HFFc6 (cell line): ENCODE data around the gene CD96. TPM values are rescaled to one million over a fixed set of nuclear protein-coding genes. Genes with fewer than 3 reads are reported as not detected.

ENCODE experiments used
- DNase-seq: peaks from one replicate; pipeline ENCODE4 v3.0.0-alpha.2; 2018
- H3K27ac Mint-ChIP-seq: 2 replicates; pipeline ENCODE4 v1.8.0; 2020; ENCODE audit warnings: mild to moderate bottlenecking, mixed read lengths
- H3K27me3 Mint-ChIP-seq: 2 replicates; pipeline ENCODE4 v1.8.0; 2021; ENCODE audit warnings: mild to moderate bottlenecking, moderate library complexity, mixed read lengths; ENCODE audit not compliant: insufficient read depth
- H3K36me3 Mint-ChIP-seq: 2 replicates; pipeline ENCODE4 v1.8.0; 2021; ENCODE audit warnings: low read depth, mixed read lengths
- H3K4me1 Mint-ChIP-seq: 2 replicates; pipeline ENCODE4 v1.8.0; 2020; ENCODE audit warnings: low read depth, mixed read lengths
- H3K4me3 Mint-ChIP-seq: 2 replicates; pipeline ENCODE4 v1.8.0; 2020; ENCODE audit warnings: mild to moderate bottlenecking, moderate library complexity, mixed read lengths
- H3K9me3 Mint-ChIP-seq: 2 replicates; pipeline ENCODE4 v1.8.0; 2020; ENCODE audit warnings: mild to moderate bottlenecking, mixed read lengths
- CTCF ChIP-seq: fragments of 200-600 bp; sonication (generic); IDR thresholded peaks from 2 replicates; pipeline ENCODE4 v1.5.0; 2021; ENCODE audit warnings: antibody characterized with exemption, mild to moderate bottlenecking
- total RNA-seq, 6 experiments: library from RNA; stranded (reverse); fragmentation: NEBNext Ultra II Directional; extraction: Animal tissue kit (Norgen Biotek cat#: 25700); gene quantifications; 2 replicates in 1 of 6; 3 replicates in 5 of 6; pipeline ENCODE4 v1.2.3, GENCODE V29; 2021

The CD96 gene
- total RNA-seq, 6 experiments from 2014 or later = not detected

DNA sequence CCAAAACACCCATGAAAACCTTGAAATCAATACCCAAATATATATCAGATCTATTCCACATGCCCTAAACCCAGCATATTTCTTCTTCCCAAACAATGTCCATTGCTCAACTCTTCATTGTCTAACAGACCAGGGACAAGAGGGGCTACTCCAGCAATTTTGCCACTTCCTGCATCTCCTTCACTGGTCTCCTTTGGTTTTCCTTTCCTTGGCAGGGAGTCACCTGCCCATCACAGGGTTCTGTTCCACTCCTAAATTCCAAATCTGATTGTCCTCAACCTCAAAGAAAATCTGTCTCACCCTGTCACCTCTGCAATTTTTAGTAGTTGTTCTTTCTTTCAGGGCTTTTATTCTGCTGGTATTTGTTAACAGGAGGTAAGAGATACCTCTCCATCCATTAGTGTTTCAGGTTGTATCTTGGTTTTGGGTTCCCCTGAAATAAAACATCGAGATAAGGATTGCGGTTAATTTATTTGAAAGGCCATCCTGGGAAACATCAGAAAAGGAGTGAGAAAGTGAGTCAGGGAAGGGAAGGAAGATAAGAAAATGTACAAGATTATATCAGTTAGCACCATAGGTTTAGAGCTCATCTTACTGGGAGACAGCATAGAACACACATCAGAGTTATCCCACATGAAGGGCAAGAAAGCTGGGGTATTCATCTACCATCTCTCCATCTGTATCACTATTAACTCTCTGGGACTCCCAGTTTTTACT lies 39.6 kb downstream of the CD96 start:
- Mint-ChIP-seq H3K36me3 (peaks cover 14% of the 10 kb centered on the region), H3K27ac (peak overlapping the region; percentile 99)

DNA sequence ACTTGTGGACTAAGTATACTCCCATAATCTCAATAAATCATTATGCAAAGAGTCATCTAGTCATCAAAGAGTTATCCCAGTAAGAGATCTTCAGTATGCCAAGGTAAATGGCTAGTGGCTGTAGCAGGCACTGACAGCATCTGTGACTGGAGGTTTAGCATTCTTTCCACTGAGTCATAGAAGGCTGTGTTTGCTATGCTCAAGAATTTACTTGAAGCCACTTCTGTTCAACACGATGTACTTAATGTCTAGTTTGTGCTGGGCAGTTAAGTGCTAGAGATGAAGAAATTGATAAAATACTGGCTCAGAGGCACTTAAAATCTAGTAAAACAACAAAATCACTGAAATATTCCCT lies 40.1 kb downstream of the CD96 start:
- H3K36me3 Mint-ChIP-seq = peaks cover 18% of the 10 kb centered on the region
- no peaks in the 10 kb centered on the region; the same call in 1 of the 2 replicates for H3K9me3 Mint-ChIP-seq

More for the DNA sequence above, 39.6 kb downstream of the CD96 start:
- H3K4me3 Mint-ChIP-seq = peak overlapping the region; percentile 18
- DNase-seq = no peak
- H3K27me3 Mint-ChIP-seq = no peaks in the 10 kb centered on the region; the same call in none of the 2 replicates
- TF ChIP-seq CTCF = no peak
- peaks cover 85% of the 10 kb centered on the region for H3K4me1 Mint-ChIP-seq
- H3K9me3 Mint-ChIP-seq = no peaks in the 10 kb centered on the region; the same call in 1 of the 2 replicates

DNA sequence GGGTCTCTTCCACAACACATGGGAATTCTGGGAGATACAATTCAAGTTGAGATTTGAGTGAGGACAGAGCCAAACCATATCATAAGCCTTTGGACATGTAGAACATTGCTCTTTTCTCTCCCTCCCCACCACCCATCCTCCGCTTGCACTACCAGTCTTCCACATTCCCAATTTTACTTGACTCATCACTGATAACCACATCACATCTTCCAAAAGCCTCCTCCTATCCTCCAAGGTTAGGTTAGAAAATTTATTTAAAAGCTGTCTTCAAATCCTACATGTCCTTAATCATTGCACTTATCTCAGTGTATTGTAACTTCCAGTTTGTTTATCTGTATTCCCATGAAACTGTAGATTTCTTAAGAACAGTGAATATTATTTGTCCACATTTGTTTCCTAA lies 42.7 kb downstream of the CD96 start:
- no peak for DNase-seq
- Mint-ChIP-seq H3K4me1 (peaks cover 88% of the 10 kb centered on the region), H3K27me3 (no peaks in the 10 kb centered on the region; the same call in none of the 2 replicates)

More for the DNA sequence above, 40.1 kb downstream of the CD96 start:
- H3K4me1 Mint-ChIP-seq = peaks cover 90% of the 10 kb centered on the region
- TF ChIP-seq CTCF = no peak
- no peaks in the 10 kb centered on the region; the same call in none of the 2 replicates for H3K27me3 Mint-ChIP-seq
- peak overlapping the region; percentile 99 for H3K27ac Mint-ChIP-seq
- H3K4me3 Mint-ChIP-seq = peak overlapping the region; percentile 67; the same call in 1 of the 2 replicates
- DNase-seq = peak; percentile 97

GRCh38 chr3:111585217-111585616 lies 43.2 kb downstream of the CD96 start:
- Mint-ChIP-seq H3K9me3 (no peaks in the 10 kb centered on the region; the same call in none of the 2 replicates), H3K4me3 (no peak overlapping the region), H3K36me3 (peaks cover 28% of the 10 kb centered on the region), H3K27me3 (no peaks in the 10 kb centered on the region; the same call in none of the 2 replicates), H3K4me1 (peaks cover 88% of the 10 kb centered on the region), H3K27ac (no peak overlapping the region)
- no peak for DNase-seq
- TF ChIP-seq CTCF = no peak

More for the DNA sequence above, 42.7 kb downstream of the CD96 start:
- Mint-ChIP-seq H3K27ac (no peak overlapping the region), H3K36me3 (peaks cover 28% of the 10 kb centered on the region), H3K9me3 (no peaks in the 10 kb centered on the region; the same call in none of the 2 replicates), H3K4me3 (peak overlapping the region; percentile 18; the same call in 1 of the 2 replicates)
- TF ChIP-seq CTCF = no peak

DNA sequence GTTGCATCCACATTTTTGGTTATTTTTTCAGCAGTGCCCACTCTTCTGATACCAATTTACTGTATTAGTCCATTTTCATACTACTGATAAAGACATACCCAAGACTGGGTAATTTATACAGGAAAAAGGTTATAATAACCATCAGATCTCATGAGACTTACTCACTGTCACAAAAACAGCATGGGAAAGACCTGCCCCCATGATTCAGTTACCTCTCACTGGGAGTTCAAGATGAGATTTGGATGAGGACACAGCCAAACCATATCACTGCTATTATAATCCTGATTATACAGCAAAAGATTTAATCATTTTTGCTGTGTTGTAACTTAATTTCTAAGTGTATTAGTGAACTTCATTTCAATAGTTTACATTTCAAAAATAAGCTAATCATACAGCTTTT lies 46.5 kb downstream of the CD96 start:
- peak; percentile 25 for DNase-seq
- no peaks in the 10 kb centered on the region for H3K27me3 Mint-ChIP-seq
- H3K27ac Mint-ChIP-seq = peak overlapping the region; percentile 26
- no peak for TF ChIP-seq CTCF
- no peak overlapping the region for H3K4me3 Mint-ChIP-seq
- no peaks in the 10 kb centered on the region; the same call in none of the 2 replicates for H3K9me3 Mint-ChIP-seq
- H3K36me3 Mint-ChIP-seq = peaks cover 28% of the 10 kb centered on the region
- peaks cover 88% of the 10 kb centered on the region for H3K4me1 Mint-ChIP-seq
